Activated CD4-positive, alpha-beta T cell treated with anti-CD3 and anti-CD28 coated beads for 36 hours (primary cell): Measurements from ENCODE around the gene RPS10. TPM values are rescaled to one million over a fixed set of nuclear protein-coding genes. Genes with fewer than 3 reads are reported as not detected.

ENCODE experiments used
- ATAC-seq: fragments of 200-7000 bp; cut with Tn5 transposase; one replicate; pipeline ENCODE4 v1.10.0; 2021; ENCODE audit warnings: mild to moderate bottlenecking, moderate library complexity
- CTCF ChIA-PET: fragments of 350-600 bp; sonication (Branson Sonifier 250); formaldehyde crosslinking; loops from one replicate; lab custom pipeline; 2021; ENCODE audit warnings: antibody characterized with exemption; lab: Charles Lee
- POLR2A ChIA-PET: fragments of 350-600 bp; sonication (Branson Sonifier 250); formaldehyde crosslinking; loops from one replicate; lab custom pipeline; 2021; ENCODE audit warnings: antibody characterized with exemption, inconsistent platforms; lab: Charles Lee
- DNase-seq: peaks from one replicate; pipeline ENCODE4 v3.0.0-alpha.2; 2020
- H3K27ac Mint-ChIP-seq: one replicate; pipeline ENCODE4 v1.8.0; 2021; ENCODE audit warnings: mixed read lengths
- H3K27me3 Mint-ChIP-seq: one replicate; pipeline ENCODE4 v1.8.0; 2021; ENCODE audit warnings: mixed read lengths
- H3K36me3 Mint-ChIP-seq: one replicate; pipeline ENCODE4 v1.8.0; 2021; ENCODE audit warnings: low read depth, mixed read lengths
- H3K4me1 Mint-ChIP-seq: one replicate; pipeline ENCODE4 v1.8.0; 2021; ENCODE audit warnings: mixed read lengths
- H3K4me3 Mint-ChIP-seq: one replicate; pipeline ENCODE4 v1.8.0; 2021; ENCODE audit warnings: mild to moderate bottlenecking, moderate library complexity, mixed read lengths
- H3K9me3 Mint-ChIP-seq: one replicate; pipeline ENCODE4 v1.8.0; 2021; ENCODE audit warnings: low read depth, mixed read lengths
- intact Hi-C, 2 experiments: fragments of 100-400 bp; cut with DNase I in 1 of 2; cut with micrococcal nuclease in 1 of 2; formaldehyde crosslinking; loops; one replicate each; pipeline versions ENCODE4 v1.14.2 to v1.15.1; 2022 to 2024; cut with DNase I, micrococcal nuclease
- total RNA-seq, 2 experiments: library from RNA; stranded (reverse); gene quantifications; one replicate each; pipeline ENCODE4 v1.2.3, GENCODE V29; 2021

Gene RPS10
- total RNA-seq, 2 experiments from 2014 or later, result 2,447 to 2,541 TPM

DNA sequence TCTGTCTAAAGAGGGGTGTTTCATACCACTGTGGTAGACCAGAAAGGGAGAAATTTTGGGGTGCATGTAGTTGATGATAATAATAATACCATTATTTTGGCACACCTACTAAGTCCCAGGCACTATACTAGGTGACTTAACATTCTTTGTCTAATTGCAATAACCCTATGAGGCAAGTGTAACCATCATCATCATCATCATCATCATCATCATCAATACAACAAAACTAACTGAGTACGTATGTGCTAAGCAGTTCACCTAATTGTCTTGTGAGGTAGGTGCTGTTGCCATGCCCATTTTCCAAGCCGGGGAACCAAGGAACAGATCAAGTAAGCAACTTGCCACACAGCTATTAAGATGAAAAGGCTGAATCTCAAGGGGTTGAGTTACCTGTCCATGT is 37.4 kb upstream of the RPS10 start:
- Mint-ChIP-seq H3K27ac (no peak overlapping the region), H3K27me3 (peaks cover 15% of the 10 kb centered on the region), H3K4me1 (peaks cover 4% of the 10 kb centered on the region), H3K9me3 (no peaks in the 10 kb centered on the region), H3K4me3 (no peak overlapping the region), H3K36me3 (no peaks in the 10 kb centered on the region)
- ATAC-seq (no peak), DNase-seq (no peak)
- ChIA-PET POLR2A (no interaction called here), CTCF (interaction anchor here (0.8 to 5.8 kb wide), 3 partner anchors 12 to 677 kb away, joined by 4 to 106 read pairs (median 4); no protein-coding TSS in a partner anchor)
- intact Hi-C loops, result loop anchor here in 1 of 2 experiments (5.0 kb wide), 1 partner anchor 679 kb away; the partner anchor contains the start of gene TCP11

DNA sequence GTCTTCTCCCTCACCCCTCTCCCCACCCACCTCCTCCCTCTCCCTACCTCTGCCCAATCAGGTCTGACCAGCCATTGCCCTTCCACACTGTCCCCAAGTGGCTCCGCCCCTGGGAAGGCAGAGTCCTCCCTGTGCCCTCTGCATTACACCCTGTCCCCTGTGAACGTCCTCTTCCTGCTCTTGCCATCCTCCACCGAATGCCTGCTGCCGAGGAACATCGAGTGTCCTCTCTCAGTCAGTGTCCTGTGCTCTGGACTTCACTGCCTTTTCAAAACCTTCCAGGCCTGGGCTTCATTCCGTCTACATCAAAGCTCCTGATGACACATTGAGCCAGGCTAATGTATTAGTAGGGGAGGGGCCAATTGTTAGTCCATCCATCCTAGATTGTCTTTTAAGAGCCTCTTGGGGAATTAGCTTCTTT is 36.7 kb upstream of the RPS10 start:
- Mint-ChIP-seq H3K4me1 (peaks cover 4% of the 10 kb centered on the region), H3K4me3 (no peak overlapping the region), H3K36me3 (no peaks in the 10 kb centered on the region), H3K9me3 (no peaks in the 10 kb centered on the region), H3K27me3 (peaks cover 15% of the 10 kb centered on the region), H3K27ac (no peak overlapping the region)
- ATAC-seq, result no peak
- no peak for DNase-seq
- POLR2A ChIA-PET, result no interaction called here
- intact Hi-C loops, result loop anchor here in 1 of 2 experiments (5.0 kb wide), 1 partner anchor 680 kb away; the partner anchor contains the start of gene TCP11
- CTCF ChIA-PET, result interaction anchor here (0.5 to 5.8 kb wide), 5 partner anchors 13 to 677 kb away, joined by 3 to 106 read pairs (median 4); no protein-coding TSS in a partner anchor

DNA sequence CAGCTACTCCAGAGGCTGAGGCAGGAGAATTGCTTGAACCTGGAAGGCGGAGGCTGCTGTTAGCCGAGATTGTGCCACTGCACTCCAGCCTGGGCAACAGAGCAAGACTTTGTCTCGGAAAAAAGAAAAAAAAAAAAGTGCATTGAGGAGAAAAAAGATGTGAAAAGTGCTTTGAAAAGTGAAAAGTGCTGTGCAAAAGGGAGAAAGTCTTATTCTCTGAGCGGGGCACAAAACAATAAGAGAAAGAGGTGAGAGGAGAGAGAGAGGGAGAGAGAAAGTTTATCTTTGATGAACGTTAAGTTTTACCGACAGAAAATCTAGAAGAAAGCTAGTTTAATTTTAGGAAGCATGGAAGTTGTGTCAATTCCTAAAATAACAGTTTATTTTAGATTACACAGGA is 36.1 kb upstream of the RPS10 start:
- H3K36me3 Mint-ChIP-seq, result no peaks in the 10 kb centered on the region
- POLR2A ChIA-PET, result no interaction called here
- H3K27ac Mint-ChIP-seq, result no peak overlapping the region
- no peak overlapping the region for H3K4me3 Mint-ChIP-seq
- peaks cover 13% of the 10 kb centered on the region for H3K27me3 Mint-ChIP-seq
- intact Hi-C loops, result loop anchor here in 1 of 2 experiments (5.0 kb wide), 1 partner anchor 680 kb away; the partner anchor contains the start of gene TCP11
- H3K9me3 Mint-ChIP-seq, result no peaks in the 10 kb centered on the region
- CTCF ChIA-PET, result interaction anchor here (0.6 to 5.8 kb wide), 3 partner anchors 148 to 678 kb away, joined by 4 to 106 read pairs (median 4); no protein-coding TSS in a partner anchor
- DNase-seq (no peak), ATAC-seq (no peak)
- peaks cover 4% of the 10 kb centered on the region for H3K4me1 Mint-ChIP-seq

DNA sequence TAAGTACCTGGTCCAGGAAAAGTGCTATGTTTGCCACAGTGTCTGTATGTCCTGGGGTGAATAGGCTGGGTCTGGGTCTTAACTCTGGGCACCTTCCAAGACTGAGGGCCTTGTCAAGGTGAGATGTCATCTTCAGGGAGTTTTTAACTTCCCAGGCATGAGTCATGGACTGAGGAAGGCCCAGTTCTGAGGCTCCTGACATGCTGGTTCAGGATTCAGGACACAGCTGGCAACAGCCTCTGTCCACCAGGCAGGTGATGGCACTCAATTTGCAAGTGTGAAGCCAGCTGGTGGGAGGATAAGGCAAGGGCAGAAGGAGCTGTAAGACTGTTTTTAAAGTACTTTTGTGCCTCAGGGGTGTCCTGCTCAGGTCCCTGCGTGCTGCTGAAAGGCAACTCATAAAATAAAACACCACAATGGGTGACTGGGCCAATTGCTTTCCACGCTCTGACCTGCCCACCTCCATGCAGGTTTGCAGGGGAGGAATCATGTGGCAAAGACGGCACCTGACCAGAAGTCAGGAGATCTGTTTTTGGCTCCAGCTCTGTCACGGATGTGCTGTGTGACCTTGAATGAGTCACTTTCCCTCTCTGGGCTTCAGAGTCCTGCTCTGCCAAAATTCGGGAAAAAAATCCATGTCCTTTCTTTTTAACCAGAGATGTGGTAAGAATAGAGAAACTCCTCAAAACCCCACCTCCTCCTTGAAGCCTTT is 35.1 kb upstream of the RPS10 start:
- no peak for ATAC-seq

DNA sequence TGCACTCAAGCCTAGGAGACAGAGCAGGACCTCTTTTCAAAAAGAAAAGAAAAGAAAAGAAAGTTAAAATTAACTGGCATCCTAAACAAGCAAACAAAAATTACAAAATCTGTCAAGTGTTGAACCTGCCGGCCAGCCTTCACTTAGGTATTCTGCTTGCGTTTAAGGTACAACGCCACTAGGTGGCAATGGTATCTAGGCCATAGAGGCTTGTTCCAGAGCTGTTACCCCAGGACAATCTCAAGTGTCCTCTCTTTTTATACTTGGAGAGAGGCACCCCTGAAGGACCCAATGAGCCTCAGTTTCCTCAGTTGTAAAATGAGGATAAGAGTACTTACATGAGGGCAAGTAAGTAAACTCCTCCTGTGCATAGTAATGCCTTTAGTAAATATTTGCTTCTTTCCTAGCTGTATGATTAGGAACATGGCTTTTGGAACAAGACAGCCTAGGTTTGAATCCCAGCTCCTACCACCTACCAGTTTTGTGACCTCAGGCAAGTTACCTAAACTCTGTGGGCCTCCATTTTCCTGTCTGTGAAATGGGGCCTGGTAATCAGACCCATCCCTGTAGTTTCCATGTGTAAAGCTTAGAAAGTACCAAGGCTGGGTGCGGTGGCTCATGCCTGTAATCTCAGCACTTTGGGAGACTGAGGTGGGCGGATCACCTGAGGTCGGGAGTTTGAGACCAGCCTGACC is 34.2 kb upstream of the RPS10 start:
- intact Hi-C loops, result loop anchor here (1.0 to 5.0 kb wide), 5 partner anchors 67 to 682 kb away; partner anchors contain the start of genes SNRPC (in 1 of the 2) and TCP11 (in 1 of the 2)
- ATAC-seq (peak; percentile 84), DNase-seq (peak; percentile 73)
- H3K4me1 Mint-ChIP-seq, result no peaks in the 10 kb centered on the region
- H3K27me3 Mint-ChIP-seq, result peaks cover 3% of the 10 kb centered on the region
- no peak overlapping the region for H3K4me3 Mint-ChIP-seq
- ChIA-PET CTCF (interaction anchor here (0.6 to 5.8 kb wide), 29 partner anchors 11 to 1969 kb away, joined by 3 to 106 read pairs (median 4); no protein-coding TSS in a partner anchor), POLR2A (interaction anchor here (0.7 to 1.7 kb wide), 3 partner anchors 32 to 1340 kb away, joined by 3 to 7 read pairs (median 3); no protein-coding TSS in a partner anchor)
- H3K36me3 Mint-ChIP-seq, result no peaks in the 10 kb centered on the region
- H3K27ac Mint-ChIP-seq, result no peak overlapping the region
- H3K9me3 Mint-ChIP-seq, result no peaks in the 10 kb centered on the region

More for the DNA sequence above, 35.1 kb upstream of the RPS10 start:
- Mint-ChIP-seq H3K4me1 (peaks cover 4% of the 10 kb centered on the region), H3K27ac (no peak overlapping the region), H3K4me3 (no peak overlapping the region), H3K9me3 (no peaks in the 10 kb centered on the region), H3K27me3 (peaks cover 10% of the 10 kb centered on the region), H3K36me3 (no peaks in the 10 kb centered on the region)
- no peak for DNase-seq
- POLR2A ChIA-PET, result interaction anchor here (0.7 to 1.7 kb wide), 3 partner anchors 33 to 1339 kb away, joined by 3 to 7 read pairs (median 3); no protein-coding TSS in a partner anchor
- intact Hi-C loops, result loop anchor here (1.0 to 5.0 kb wide), 5 partner anchors 66 to 681 kb away; partner anchors contain the start of genes SNRPC (in 1 of the 2) and TCP11 (in 1 of the 2)
- CTCF ChIA-PET, result interaction anchor here (0.6 to 5.8 kb wide), 22 partner anchors 11 to 1968 kb away, joined by 3 to 106 read pairs (median 4); no protein-coding TSS in a partner anchor

DNA sequence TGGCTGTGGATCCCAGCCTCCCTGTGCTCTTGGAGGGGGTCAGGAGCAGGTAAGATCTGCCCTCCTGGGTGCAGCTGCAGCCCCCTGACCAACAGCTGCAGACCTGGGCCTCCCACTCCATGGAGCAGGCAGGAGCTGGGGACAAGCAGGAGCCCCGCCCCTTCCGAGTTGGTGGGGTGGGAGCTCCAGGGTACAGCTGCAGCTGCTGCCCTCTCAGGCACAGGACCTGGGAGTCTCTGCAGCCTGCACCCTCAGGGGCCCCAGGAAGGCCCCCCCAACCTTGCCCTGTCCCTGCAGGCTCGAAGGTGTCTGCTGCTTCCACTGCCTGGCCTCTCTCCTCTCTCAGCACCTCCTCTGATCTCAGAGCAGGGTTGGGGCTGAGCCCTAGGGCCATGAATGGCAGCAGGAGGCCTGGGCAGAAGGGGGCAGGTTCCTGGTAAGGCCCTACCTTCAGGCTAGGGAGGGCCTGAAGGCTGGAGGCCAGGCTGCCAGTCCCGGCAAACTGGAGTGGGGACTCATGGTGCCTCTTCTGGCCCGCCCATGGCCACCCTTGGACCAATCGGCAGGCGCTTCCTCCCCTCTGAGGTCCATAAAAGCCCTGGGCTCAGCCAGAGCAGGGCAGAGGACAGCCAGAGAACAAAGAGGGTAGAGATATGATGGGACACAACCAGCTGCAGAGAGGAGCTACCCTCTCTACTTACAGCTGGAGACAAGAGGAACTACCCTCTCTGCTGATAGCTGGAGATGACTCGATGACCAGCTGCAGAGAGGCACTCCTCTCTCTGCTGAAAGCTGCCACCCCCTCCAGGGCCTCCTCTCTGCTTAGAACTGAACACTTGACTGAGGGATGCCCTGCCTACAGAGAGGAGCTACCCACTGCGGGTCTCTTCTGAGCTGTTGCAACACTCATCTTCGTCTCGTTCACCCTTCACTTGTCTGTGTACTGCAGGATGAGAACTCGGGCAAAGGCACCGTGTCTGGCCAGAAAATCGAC is 32.2 kb upstream of the RPS10 start:
- DNase-seq, result no peak
- H3K27me3 Mint-ChIP-seq, result no peaks in the 10 kb centered on the region
- POLR2A ChIA-PET, result no interaction called here
- intact Hi-C loops, result no loop called here
- no peak overlapping the region for H3K27ac Mint-ChIP-seq
- no peaks in the 10 kb centered on the region for H3K36me3 Mint-ChIP-seq
- ATAC-seq, result no peak
- H3K4me1 Mint-ChIP-seq, result no peaks in the 10 kb centered on the region
- CTCF ChIA-PET, result interaction anchor here (1.0 to 5.8 kb wide), 2 partner anchors 35 to 152 kb away, joined by 4 to 106 read pairs; no protein-coding TSS in a partner anchor
- H3K9me3 Mint-ChIP-seq, result no peaks in the 10 kb centered on the region
- no peak overlapping the region for H3K4me3 Mint-ChIP-seq

DNA sequence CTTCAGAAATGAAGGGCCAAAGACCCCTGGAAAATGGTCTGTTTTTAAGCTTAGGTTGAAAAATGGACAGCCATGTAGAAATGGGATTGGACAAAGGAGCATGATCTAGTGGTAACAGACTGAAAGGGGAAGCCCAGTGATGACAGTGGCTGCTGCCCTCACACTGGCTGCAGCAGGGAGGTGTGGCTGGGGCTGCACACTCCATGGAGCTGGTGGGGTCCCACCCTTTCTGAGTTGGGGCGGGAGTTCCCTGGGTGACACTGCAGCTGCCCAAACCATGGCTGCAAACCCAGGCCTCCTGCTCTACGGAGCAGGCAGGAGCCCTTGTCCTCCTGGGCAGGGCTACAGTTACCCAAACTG is 31.5 kb upstream of the RPS10 start:
- ATAC-seq (no peak), DNase-seq (no peak)
- intact Hi-C loops, result no loop called here
- CTCF ChIA-PET, result interaction anchor here (0.6 to 1.4 kb wide), 2 partner anchors 46 to 151 kb away, joined by 3 to 4 read pairs; no protein-coding TSS in a partner anchor
- no peak overlapping the region for H3K4me3 Mint-ChIP-seq
- POLR2A ChIA-PET, result no interaction called here
- H3K36me3 Mint-ChIP-seq, result no peaks in the 10 kb centered on the region
- H3K9me3 Mint-ChIP-seq, result no peaks in the 10 kb centered on the region
- H3K27ac Mint-ChIP-seq, result no peak overlapping the region
- no peaks in the 10 kb centered on the region for H3K27me3 Mint-ChIP-seq
- no peaks in the 10 kb centered on the region for H3K4me1 Mint-ChIP-seq

DNA sequence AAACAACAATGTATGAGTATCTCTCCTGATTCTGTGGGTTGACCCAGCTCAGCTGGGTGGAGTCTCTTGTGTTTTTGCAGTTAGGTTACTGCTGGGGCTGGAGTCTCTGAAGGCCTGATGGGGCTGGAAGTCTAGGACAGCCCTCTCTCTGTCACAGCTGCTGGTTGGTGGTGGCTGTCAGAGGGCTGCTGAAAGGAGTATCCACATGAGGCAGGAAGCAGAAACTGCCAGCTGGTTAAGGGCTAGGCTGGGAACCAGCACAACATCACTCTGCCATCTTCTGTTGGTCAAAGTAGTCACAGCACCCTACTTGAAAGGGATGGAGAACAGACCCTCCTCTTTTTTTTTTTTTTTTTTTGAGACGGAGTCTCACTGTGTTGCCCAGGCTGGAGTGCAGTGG is 30.0 kb upstream of the RPS10 start:
- Mint-ChIP-seq H3K27me3 (no peaks in the 10 kb centered on the region), H3K27ac (no peak overlapping the region), H3K4me1 (no peaks in the 10 kb centered on the region), H3K9me3 (peaks cover 5% of the 10 kb centered on the region), H3K4me3 (no peak overlapping the region), H3K36me3 (no peaks in the 10 kb centered on the region)
- DNase-seq (no peak), ATAC-seq (peak; percentile 36)
- intact Hi-C loops, result no loop called here
- ChIA-PET POLR2A (no interaction called here), CTCF (interaction anchor here (0.7 to 1.4 kb wide), 2 partner anchors 153 to 154 kb away, joined by 3 to 4 read pairs; no protein-coding TSS in a partner anchor)

DNA sequence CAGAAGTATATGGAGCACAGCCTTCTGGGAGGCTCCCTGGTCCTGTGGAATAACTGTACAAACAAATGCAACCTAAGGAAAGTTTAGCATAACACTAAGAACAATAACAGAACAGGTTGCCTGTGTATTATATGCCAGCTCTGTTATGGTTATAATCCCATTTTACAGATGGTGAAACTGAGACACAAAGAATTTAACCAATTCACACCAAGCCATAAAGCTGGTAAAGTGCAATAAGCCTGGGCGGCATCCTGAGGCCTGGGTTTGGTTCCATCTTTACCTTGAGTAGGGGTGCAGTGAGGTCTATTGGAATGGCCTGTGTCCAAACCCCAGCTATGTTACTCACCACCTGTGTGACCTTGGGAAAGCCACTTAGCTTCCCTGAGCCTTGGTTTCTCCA is 25.3 kb upstream of the RPS10 start:
- ChIA-PET POLR2A (no interaction called here), CTCF (interaction anchor here (0.5 kb wide), 1 partner anchor 752 kb away, joined by 3 read pairs; no protein-coding TSS in a partner anchor)
- intact Hi-C loops, result no loop called here
- Mint-ChIP-seq H3K4me3 (no peak overlapping the region), H3K27me3 (no peaks in the 10 kb centered on the region), H3K27ac (no peak overlapping the region), H3K4me1 (no peaks in the 10 kb centered on the region), H3K9me3 (peaks cover 5% of the 10 kb centered on the region), H3K36me3 (no peaks in the 10 kb centered on the region)
- no peak for ATAC-seq
- DNase-seq, result no peak

DNA sequence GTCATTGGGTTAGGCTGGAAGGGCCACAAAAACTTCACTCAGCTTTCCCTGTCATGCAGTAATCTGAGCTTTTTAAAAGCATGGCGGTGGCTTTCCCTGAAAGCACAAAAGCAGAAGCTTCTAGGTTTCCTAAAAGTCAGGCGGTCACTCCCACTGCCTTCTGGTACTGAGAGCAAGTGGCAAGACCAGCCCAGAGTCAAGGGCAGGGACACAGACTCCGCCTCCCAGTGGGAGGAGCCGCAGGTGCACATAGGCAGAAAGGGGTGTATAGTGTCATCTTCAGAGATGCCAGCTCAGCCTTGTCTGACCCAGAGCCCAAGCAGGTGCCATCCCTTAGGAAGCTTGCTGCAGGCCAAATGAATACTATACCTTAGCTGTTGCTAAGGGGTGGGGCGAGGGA is 22.0 kb upstream of the RPS10 start:
- Mint-ChIP-seq H3K36me3 (no peaks in the 10 kb centered on the region), H3K27ac (no peak overlapping the region), H3K4me3 (no peak overlapping the region), H3K9me3 (peaks cover 5% of the 10 kb centered on the region), H3K27me3 (no peaks in the 10 kb centered on the region), H3K4me1 (no peaks in the 10 kb centered on the region)
- intact Hi-C loops, result no loop called here
- peak; percentile 22 for DNase-seq
- ChIA-PET POLR2A (no interaction called here), CTCF (interaction anchor here (0.6 to 0.7 kb wide), 2 partner anchors 248 to 1642 kb away, joined by 3 read pairs; no protein-coding TSS in a partner anchor)
- peak; percentile 49 for ATAC-seq
